Measurements from ENCODE around the gene GMPPA. TPM values are rescaled to one million over a fixed set of nuclear protein-coding genes. Genes with fewer than 3 reads are reported as not detected.

GMPPA gene
- total RNA-seq, 1 donor from 2014 or later, result 35.8 TPM

GRCh38 chr2:219493086-219493485 lies 5.6 kb upstream of the GMPPA start:
- Mint-ChIP-seq H3K27ac (no peak overlapping the region), H3K9me3 (ENCODE audit: low read depth) (no peaks in the 10 kb centered on the region), H3K4me1 (ENCODE audit: low read depth) (no peaks in the 10 kb centered on the region), H3K36me3 (ENCODE audit: insufficient read depth) (no peaks in the 10 kb centered on the region), H3K27me3 (peaks cover 68% of the 10 kb centered on the region), H3K4me3 (ENCODE audit: low read depth) (no peak overlapping the region)
- TF ChIP-seq CTCF (IDR thresholded peaks at IDR 0.05; ENCODE audit: unreplicated experiment), result no peak
- DNase-seq (ENCODE audit: low spot score, unreplicated experiment), result no peak

GRCh38 chr2:219494952-219495530 lies 3.6 kb upstream of the GMPPA start:
- DNase-seq (ENCODE audit: low spot score, unreplicated experiment), result no peak
- no peak overlapping the region for H3K27ac Mint-ChIP-seq
- no peak overlapping the region for H3K4me3 Mint-ChIP-seq (ENCODE audit: low read depth)
- H3K36me3 Mint-ChIP-seq (ENCODE audit: insufficient read depth), result no peaks in the 10 kb centered on the region
- no peaks in the 10 kb centered on the region for H3K9me3 Mint-ChIP-seq (ENCODE audit: low read depth)
- peaks cover 13% of the 10 kb centered on the region for H3K4me1 Mint-ChIP-seq (ENCODE audit: low read depth)
- peaks cover 73% of the 10 kb centered on the region for H3K27me3 Mint-ChIP-seq
- no peak for TF ChIP-seq CTCF (IDR thresholded peaks at IDR 0.05; ENCODE audit: unreplicated experiment)

- H3K4me3 Mint-ChIP-seq (ENCODE audit: low read depth), result no peak overlapping the region
- peak; percentile 68 for TF ChIP-seq CTCF (IDR thresholded peaks at IDR 0.05; ENCODE audit: unreplicated experiment)
- peak; percentile 55 for DNase-seq (ENCODE audit: low spot score, unreplicated experiment)
- H3K9me3 Mint-ChIP-seq (ENCODE audit: low read depth), result no peaks in the 10 kb centered on the region
- peaks cover 16% of the 10 kb centered on the region for H3K4me1 Mint-ChIP-seq (ENCODE audit: low read depth)
- H3K27ac Mint-ChIP-seq, result no peak overlapping the region
- H3K27me3 Mint-ChIP-seq, result peaks cover 69% of the 10 kb centered on the region
- H3K36me3 Mint-ChIP-seq (ENCODE audit: insufficient read depth), result no peaks in the 10 kb centered on the region
Measured at GRCh38 chr2:219495531-219496122, 3.1 kb upstream of the GMPPA start.

GRCh38 chr2:219496247-219496824 lies 2.4 kb upstream of the GMPPA start:
- Mint-ChIP-seq H3K4me3 (ENCODE audit: low read depth) (peak overlapping the region; percentile 37), H3K27ac (no peak overlapping the region), H3K36me3 (ENCODE audit: insufficient read depth) (no peaks in the 10 kb centered on the region), H3K27me3 (peaks cover 65% of the 10 kb centered on the region), H3K9me3 (ENCODE audit: low read depth) (no peaks in the 10 kb centered on the region), H3K4me1 (ENCODE audit: low read depth) (peaks cover 16% of the 10 kb centered on the region)
- TF ChIP-seq CTCF (IDR thresholded peaks at IDR 0.05; ENCODE audit: unreplicated experiment), result no peak
- no peak for DNase-seq (ENCODE audit: low spot score, unreplicated experiment)

- Mint-ChIP-seq H3K4me3 (ENCODE audit: low read depth) (peak overlapping the region; percentile 83), H3K27me3 (peaks cover 62% of the 10 kb centered on the region), H3K27ac (no peak overlapping the region), H3K4me1 (ENCODE audit: low read depth) (peaks cover 16% of the 10 kb centered on the region), H3K36me3 (ENCODE audit: insufficient read depth) (no peaks in the 10 kb centered on the region), H3K9me3 (ENCODE audit: low read depth) (no peaks in the 10 kb centered on the region)
- no peak for DNase-seq (ENCODE audit: low spot score, unreplicated experiment)
- no peak for TF ChIP-seq CTCF (IDR thresholded peaks at IDR 0.05; ENCODE audit: unreplicated experiment)
Measured at GRCh38 chr2:219496825-219497494, 1.7 kb upstream of the GMPPA start.

Data from progenitor cell of endocrine pancreas (in vitro differentiated cells).